ENCODE measurements around the gene METAP1D. TPM values are rescaled to one million over a fixed set of nuclear protein-coding genes. Genes with fewer than 3 reads are reported as not detected.

The METAP1D gene
- total and polyA plus RNA-seq, 11 donors, result 2.9 to 7.0 (median 5.3) TPM

DNA sequence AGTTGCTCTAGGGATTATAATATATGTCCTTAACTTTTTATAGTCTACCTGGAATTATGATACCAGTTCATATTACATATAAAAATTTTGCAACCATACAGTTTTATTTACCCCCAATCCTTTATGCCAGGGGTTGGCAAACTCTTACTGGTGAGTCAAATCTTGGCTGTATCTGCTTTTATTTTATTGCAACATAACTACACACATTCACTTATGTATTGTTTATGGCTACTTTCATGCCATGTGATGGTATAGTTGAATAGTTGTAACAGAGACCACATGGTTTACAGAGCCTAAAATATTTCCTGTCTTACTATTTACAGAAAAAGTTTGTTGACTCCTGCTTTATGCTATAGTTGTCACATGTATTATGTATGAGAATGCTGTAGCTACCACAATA is 128.7 kb downstream of the METAP1D start:
- DNase-seq (no peak), ATAC-seq (no peak)
- no peak overlapping the region for H3K27ac ChIP-seq
- intact Hi-C loops (cut with DNase I), result loop anchor here in 1 of 10 donors (10.0 kb wide), 1 partner anchor 534 kb away; no protein-coding TSS in a partner anchor
- H3K27me3 ChIP-seq, result peaks cover 0 to 5% (median 0%) of the 10 kb centered on the region in 9 donors
- H3K36me3 ChIP-seq, result no peaks in the 10 kb centered on the region
- no peaks in the 10 kb centered on the region for H3K4me1 ChIP-seq
- no peak overlapping the region for H3K4me3 ChIP-seq
- peaks cover 0 to 6% (median 0%) of the 10 kb centered on the region in 12 donors for H3K9me3 ChIP-seq
- TF ChIP-seq POLR2A (IDR thresholded peaks at IDR 0.05), result no peak
- no peak for TF ChIP-seq CTCF (IDR thresholded peaks at IDR 0.05)

DNA sequence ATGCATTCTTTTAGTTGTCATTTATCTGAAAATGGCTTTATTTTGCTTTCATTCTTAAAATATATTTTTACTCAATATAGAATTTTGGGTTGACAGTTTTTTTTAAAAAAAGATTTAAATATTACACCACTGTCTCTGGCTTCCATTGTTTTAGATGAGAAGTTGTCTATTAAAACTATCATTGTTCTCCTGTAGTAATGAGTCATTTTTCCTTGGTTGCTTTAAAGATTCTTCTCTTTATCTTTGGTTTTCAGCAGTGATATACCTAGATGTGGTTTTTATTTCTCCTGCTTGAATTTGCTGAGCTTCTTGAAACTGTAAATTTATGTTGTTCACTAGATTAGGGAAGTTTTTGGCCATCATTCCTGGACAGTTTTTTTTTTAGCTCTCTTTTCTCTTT is 129.7 kb downstream of the METAP1D start:
- Histone ChIP-seq H3K27ac (no peak overlapping the region), H3K4me1 (no peaks in the 10 kb centered on the region), H3K27me3 (peaks cover 0 to 5% (median 0%) of the 10 kb centered on the region in 9 donors), H3K36me3 (no peaks in the 10 kb centered on the region), H3K9me3 (peaks cover 0 to 6% (median 0%) of the 10 kb centered on the region in 12 donors), H3K4me3 (no peak overlapping the region)
- intact Hi-C loops (cut with DNase I), result loop anchor here in 1 of 10 donors (10.0 kb wide), 1 partner anchor 535 kb away; no protein-coding TSS in a partner anchor
- DNase-seq (no peak), ATAC-seq (no peak)
- no peak for TF ChIP-seq CTCF (IDR thresholded peaks at IDR 0.05)
- TF ChIP-seq POLR2A (IDR thresholded peaks at IDR 0.05), result no peak

Other genes with a start within 250 kb of the METAP1D start
- 100 to 1,000 TPM in 7 of 9 donors, 10 to 100 TPM in 2; 74.8 to 128 (median 120) TPM for gene SLC25A12, start 105.7 kb upstream of the METAP1D start, total RNA-seq
- gene SLC25A12, start 105.7 kb upstream of the METAP1D start, polyA plus RNA-seq, result 10 to 100 TPM; 45.8 to 65.7 TPM
- 10 to 100 TPM; 22.2 to 43.1 (median 34.1) TPM for gene HAT1, start 77.5 kb upstream of the METAP1D start, total RNA-seq
- 10 to 100 TPM in 1 of 2 donors, 1 to 10 TPM in 1; 9.9 to 60.7 TPM for gene HAT1, start 77.5 kb upstream of the METAP1D start, polyA plus RNA-seq
- under 1 TPM in 1 of 9 donors, not detected in 8; 0.11 TPM for gene DLX1, start 85.6 kb downstream of the METAP1D start, total RNA-seq
- under 1 TPM; 0.18 to 0.19 TPM for gene DLX1, start 85.6 kb downstream of the METAP1D start, polyA plus RNA-seq
- gene DLX2, start 102.9 kb downstream of the METAP1D start, total RNA-seq, result not detected
- gene DLX2, start 102.9 kb downstream of the METAP1D start, polyA plus RNA-seq, result not detected